Activated naive CD4-positive, alpha-beta T cell treated with anti-CD3 and anti-CD28 coated beads, Interleukin-2, amount 50 U/mL, for 16 hours (primary cell): Measurements from ENCODE around the gene CCNC.

Source experiments
- DNase-seq: peaks from one replicate; pipeline ENCODE4 v3.0.0-alpha.2; 2020

Gene CCNC

GRCh38 chr6:99568103-99568933 is at the start of gene CCNC:
CCNC (minus strand) TSS chr6:99568660; CDS start chr6:99568527, 133 bp downstream.
- peak; percentile 89 for DNase-seq

DNA sequence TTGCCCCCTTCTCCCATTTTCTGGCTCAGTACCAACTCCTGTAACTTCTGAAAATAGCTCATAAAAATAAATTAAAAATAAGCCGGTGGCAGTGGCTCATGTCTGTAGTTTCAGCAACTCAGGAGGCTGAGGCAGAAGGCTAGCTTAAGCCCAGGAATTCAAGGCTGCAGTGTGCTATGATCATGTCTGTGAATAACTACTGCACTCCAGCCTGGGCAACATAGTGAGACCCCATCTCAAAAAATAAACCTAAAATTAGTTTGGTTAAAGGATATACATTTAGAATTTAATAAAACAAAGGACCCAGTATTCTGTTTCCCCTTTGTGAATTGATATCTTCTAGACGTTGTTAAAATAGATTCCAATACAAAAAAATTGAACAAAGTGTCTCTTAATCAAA is 48.7 kb upstream of the CCNC start:
- DNase-seq: no peak

- peak; percentile 29 for DNase-seq
Observed at GRCh38 chr6:99614430-99615186, 46.1 kb upstream of the CCNC start.

- peak; percentile 30 for DNase-seq
Observed at GRCh38 chr6:99613705-99614429, 45.4 kb upstream of the CCNC start.

- DNase-seq: peak; percentile 47
Observed at GRCh38 chr6:99613409-99613704, 44.9 kb upstream of the CCNC start.

DNA sequence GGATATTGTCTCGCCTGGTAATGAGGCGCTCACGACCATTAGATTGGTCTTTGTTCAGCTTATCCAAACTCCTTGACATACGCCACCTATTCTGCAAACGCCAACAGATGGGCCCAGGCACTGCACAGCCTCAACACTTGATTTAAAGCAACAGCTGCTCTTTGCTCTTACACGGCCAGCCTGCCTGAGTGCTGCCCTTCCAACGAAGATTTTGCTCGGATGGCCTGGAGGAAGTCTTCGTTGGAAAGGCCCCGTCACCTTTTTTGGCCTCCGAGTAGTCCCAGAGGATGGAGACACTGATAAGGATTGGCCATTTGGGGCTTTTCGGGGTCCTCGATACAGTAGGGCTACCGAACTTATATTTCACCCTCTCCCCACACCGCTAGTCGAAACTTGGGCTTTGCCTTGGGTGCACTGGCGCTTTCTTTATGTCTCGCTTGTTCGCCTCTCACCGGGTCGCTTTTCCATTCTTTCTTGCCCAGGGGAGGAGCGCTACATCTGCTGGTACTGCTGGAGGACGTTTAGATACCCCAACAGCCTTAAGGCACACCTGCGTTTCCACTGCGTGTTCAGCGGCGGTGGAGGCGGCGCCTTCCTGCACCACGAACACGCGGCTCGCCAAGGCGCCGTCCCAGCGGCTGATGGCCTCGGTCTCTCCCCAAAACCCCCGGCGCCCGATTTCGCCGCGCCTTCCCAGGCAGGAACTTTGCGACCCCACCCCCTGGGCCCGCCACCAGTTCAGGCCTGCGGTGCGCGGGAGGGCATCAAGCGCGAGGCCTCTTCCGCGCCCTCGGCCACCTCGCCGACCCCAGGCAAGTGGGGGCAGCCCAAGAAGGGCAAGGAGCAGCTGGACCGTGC is 44.3 kb upstream of the CCNC start:
- DNase-seq: peak; percentile 14

GRCh38 chr6:99611148-99611547 is 42.7 kb upstream of the CCNC start:
- peak; percentile 21 for DNase-seq

DNA sequence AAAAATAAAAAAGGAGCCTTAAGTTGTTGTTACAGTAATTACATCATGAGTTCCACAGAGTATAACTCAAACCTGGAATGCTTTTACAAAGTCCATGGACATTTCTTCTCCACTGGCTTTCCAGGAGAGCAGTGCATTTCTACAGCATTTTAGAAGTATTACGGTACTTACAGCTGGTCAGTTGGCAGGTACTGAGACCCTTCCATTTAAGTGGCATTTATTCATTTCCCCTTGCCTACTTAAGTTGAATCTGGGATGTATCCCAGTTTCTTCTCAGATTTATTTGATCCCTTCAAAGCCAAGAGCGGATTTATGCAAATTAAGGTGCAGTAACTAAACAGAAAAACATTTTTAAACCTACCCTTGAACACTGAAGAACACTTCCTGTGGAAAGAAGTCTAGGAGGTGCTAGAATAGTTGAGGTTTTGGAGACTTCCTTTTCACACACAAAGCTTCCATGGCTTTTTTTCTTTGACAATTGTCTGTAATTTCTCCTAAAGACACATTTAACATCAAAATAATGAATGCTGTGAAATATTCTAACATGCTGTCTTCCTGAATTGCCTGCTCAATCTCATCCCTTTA is 41.5 kb upstream of the CCNC start:
- DNase-seq: no peak

GRCh38 chr6:99608886-99609482 is 40.5 kb upstream of the CCNC start:
- no peak for DNase-seq

DNA sequence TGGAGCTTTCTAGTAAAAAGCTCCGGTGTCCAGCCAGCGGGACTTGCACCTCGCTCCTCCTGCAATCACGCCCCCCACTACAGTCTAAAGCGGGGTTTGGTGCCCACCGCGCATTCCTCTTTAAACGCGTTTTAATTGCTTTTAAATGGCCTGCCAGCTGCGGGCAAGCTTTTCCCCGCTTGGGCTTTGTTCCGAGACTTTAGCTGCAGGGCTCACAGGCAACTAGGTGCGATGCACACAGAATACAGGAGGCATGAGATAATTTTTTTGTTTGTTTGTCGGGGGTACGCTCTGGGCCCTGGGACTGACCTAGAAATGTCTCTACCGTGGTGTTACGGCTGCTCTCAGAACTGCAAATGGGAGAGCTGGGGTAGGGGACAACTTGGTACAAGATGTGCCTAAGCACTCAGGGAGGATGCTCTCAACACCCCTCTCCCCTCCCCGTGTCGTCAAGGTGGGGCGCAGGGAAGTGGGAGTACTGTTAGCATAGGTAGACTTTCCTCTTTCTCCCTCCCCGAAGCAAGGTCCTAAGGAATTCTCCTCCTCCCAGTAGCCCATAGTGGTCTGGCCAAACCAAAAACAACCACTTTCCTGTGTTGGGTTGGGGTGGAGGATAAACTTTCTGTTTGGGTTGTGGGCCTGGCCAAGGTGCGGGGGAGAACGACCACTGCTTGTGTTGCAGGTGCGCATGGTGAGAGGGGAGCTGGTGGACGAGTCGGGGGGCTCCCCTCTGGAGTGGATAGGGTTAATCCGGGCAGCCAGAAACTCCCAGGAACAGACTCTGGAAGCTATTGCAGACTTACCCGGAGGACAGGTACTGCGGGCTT is 39.8 kb upstream of the CCNC start:
- no peak for DNase-seq

DNA sequence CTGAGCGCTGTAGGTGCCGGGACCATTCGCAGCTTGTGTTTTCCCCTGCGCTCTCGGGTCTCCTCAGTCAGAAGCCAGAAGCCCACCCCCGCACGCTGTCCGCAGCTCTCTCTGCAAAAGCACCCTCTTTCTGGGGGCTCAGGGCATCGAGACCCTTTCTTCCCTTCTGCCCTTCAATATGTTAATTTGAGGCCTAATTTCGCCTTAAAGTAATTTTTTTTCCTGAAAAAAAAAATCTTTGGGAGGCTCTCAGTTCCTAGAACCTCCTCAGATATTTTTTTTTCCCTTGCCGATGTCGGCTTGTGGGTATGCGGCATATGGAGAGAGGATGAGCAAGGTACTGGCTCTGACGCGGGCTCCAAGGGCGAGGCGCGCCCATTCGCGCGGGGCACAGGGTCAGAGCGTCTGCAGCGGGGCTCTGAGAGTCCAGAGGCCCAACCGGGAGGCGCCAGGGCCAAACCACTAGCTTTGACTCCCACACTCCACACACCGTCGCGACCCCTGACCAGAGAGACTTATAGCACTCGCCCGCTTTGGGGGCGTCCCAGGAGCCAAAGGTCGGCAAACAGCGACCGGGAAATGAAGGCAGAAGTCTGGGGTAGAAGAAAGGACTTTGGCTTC is 39.1 kb upstream of the CCNC start:
- DNase-seq: no peak

GRCh38 chr6:99606656-99607415 is 38.4 kb upstream of the CCNC start, which contains the start of gene PRDM13:
PRDM13 (plus strand) TSS chr6:99606833; CDS start chr6:99607035, 202 bp downstream.
- DNase-seq: no peak

GRCh38 chr6:99605911-99606655 is 37.6 kb upstream of the CCNC start:
- DNase-seq: no peak

DNA sequence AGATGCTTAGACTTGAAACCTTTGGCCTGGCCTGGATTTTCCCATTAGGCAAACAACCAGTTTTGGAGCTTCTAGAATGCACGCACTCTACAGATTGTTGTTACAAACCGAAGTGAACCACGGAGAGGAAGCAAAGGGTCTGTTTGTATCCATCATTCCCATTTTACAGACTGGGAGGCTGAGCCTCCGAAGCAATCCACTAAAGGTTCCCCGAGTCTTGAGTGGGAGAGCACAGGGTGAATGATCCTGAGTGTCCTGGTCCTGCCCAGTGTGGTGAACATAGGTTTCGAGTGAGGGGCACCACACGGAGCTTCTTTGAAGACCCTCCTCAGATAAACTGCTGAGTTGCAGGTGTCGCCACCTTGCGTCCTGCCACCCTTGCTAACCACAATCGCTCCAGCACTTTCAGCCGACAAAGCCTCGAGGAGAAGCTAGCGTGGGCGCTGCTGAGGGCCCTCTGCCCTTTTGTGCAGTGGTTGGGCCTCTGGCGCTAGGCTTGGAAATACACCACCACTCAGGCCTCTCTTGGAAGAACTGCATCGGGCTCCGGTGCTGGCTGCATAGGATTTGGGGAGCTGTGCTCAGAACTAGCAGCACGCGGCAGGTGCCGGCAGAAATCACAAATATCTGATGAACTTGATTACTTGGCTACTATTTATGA is 36.7 kb upstream of the CCNC start:
- no peak for DNase-seq

GRCh38 chr6:99604166-99605073 is 36.0 kb upstream of the CCNC start:
- DNase-seq: no peak

DNA sequence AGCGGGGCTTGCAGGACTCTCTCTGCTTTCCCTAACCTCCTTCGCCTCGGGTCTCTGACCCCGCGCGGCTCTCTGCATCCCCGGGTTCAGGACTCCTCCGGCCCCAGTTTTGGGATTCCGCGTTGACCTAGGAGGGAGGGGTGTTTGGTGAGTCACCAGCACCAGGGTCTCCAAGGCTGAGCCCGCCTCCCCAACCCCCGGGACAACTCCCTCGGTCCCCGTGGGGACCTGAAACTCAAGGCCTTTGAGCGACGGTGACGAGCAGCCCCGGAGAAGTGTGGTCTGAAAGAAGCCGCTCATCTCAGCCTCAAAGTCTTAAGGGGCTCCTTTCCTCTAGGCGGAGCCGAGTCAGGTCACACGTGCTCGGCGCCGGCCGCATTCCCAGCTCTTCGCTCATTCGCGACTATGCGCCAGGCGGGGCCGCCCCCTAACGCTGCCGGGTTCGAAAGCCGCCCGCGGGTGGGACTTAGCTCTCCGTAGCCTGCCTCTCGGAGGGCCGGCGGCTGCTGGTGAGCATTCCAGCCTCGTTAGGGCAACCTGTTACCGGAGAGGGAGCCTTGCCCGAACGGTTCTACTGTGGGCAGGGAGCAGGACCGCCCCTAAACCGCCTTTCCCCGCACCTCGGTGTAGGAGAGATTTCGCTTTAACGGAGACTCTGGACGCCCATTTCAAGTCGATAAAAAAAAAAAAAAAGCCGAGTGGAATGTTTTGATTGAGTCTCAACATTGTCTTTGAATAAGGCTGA is 35.1 kb upstream of the CCNC start:
- DNase-seq: peak; percentile 20
